ENCODE results near the gene MEX3D.

DNA sequence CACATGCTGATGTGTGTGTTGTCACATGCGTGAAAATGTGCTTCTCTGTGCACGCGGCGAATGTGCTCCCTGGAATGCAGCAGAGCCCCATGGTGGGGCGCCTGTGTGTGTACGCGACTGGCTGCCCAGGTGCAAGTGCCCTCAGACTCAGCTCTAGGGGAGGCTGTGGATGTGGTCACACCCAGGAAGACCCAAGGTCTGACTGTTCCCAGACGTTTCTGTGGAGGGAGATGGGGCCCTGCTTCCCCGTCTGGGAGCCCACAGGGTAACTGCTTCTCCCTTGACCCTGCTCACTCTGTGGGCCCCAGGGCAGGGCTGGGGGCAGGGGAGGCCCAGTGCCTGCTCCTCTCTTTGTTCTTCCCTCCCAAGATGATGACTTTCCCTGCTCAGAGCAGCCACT lies 45.0 kb upstream of the MEX3D start:
- no peak for TF ChIP-seq POLR2A (IDR thresholded peaks at IDR 0.05; ENCODE audit: low read depth, low read length)
- TF ChIP-seq POLR2AphosphoS5 (IDR thresholded peaks at IDR 0.05; ENCODE audit: low read depth, low read length), result no peak
- no peak for TF ChIP-seq PAX5 (IDR thresholded peaks at IDR 0.05; ENCODE audit: insufficient read depth, low read length, severe bottlenecking)
- no peak for TF ChIP-seq POU2F2 (IDR thresholded peaks at IDR 0.05; ENCODE audit: low read depth, low read length)
- no peak for TF ChIP-seq TAF1 (IDR thresholded peaks at IDR 0.05; ENCODE audit: low read depth, low read length)
